ENCODE data around the gene CDH22. TPM values are rescaled to one million over a fixed set of nuclear protein-coding genes. Genes with fewer than 3 reads are reported as not detected.

CDH22 gene
- total RNA-seq, 1 experiment from 2014 or later: not detected

DNA sequence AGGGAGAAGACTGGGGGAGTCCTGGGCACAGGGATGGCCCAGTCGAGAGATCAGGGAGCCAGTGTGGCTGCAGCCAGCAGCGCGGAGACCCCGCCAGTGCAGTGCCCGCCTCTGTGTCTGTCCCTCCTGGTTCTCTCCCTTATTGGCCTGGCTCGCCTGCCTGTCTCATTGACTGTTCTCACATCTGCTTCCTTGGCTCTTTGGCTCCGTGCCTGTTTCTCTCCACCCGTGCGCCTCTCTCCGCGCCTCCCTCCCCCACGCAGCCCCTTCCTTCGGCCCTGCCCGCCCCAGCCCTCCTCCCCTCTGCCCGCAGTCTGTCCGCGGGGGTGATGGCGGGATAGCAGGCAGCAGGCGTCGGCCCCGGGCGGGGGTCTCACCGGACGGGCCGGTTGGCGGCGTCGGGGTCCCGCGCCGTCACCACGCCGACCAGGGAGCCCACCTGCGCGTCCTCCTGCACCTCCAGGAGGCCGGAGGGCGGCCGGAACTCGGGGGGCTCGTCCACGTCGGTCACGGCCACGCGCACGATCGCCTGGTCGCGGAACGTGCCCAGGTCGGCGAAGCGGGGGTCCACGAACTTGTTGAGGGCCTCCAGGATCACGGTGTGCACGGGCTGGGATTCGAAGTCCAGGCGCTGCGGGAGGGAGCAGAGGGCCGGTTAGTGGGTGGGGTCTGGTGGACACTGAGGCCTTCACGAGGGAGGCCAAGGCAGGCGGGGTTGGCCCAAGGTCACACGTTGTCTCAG, 98.2 kb downstream of the CDH22 start:
- CTCF ChIA-PET: no interaction called here
- intact Hi-C loops (cut with micrococcal nuclease; ENCODE audit: unreplicated experiment): no loop called here

DNA sequence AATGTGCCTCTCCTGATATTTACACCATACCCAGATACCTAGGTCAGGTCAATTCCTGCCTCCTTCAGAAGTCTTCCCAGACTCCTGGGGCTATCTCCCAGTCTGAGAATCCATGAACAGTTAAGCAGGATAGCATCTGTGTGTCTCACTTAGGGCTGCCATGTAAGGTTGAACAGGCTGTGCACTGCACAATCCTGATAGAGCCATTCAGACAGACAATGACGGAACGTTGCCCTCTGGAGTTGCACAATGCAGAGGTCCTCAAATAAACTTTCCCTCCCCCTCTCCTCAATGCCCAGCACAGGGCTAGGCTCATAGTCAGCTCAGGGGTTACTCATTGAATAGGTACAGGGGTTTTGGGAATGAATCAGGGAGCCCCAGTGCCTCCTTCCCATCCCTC, 100.5 kb downstream of the CDH22 start:
- DNase-seq (ENCODE audit: low spot score): no peak
- Histone ChIP-seq H3K9me3 (ENCODE audit: low read depth, low read length, poor library complexity, severe bottlenecking) (no peaks in the 10 kb centered on the region), H3K36me3 (ENCODE audit: insufficient read depth, low read length, poor library complexity, severe bottlenecking) (no peaks in the 10 kb centered on the region), H3K27me3 (replicated peaks; ENCODE audit: insufficient read depth, low read depth, low read length, poor library complexity) (peaks cover 41% of the 10 kb centered on the region), H3K4me3 (ENCODE audit: low read depth, low read length, poor library complexity, severe bottlenecking) (no peak overlapping the region), H3K27ac (ENCODE audit: low read depth, low read length, poor library complexity, severe bottlenecking) (no peak overlapping the region), H3K4me1 (ENCODE audit: insufficient read depth, low read length, poor library complexity, severe bottlenecking) (no peaks in the 10 kb centered on the region)
- intact Hi-C loops (cut with micrococcal nuclease; ENCODE audit: unreplicated experiment): no loop called here
- CTCF ChIA-PET: no interaction called here
- TF ChIP-seq, protein P1, sequence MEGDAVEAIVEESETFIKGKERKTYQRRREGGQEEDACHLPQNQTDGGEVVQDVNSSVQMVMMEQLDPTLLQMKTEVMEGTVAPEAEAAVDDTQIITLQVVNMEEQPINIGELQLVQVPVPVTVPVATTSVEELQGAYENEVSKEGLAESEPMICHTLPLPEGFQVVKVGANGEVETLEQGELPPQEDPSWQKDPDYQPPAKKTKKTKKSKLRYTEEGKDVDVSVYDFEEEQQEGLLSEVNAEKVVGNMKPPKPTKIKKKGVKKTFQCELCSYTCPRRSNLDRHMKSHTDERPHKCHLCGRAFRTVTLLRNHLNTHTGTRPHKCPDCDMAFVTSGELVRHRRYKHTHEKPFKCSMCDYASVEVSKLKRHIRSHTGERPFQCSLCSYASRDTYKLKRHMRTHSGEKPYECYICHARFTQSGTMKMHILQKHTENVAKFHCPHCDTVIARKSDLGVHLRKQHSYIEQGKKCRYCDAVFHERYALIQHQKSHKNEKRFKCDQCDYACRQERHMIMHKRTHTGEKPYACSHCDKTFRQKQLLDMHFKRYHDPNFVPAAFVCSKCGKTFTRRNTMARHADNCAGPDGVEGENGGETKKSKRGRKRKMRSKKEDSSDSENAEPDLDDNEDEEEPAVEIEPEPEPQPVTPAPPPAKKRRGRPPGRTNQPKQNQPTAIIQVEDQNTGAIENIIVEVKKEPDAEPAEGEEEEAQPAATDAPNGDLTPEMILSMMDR (conservative IDR thresholded peaks at IDR 0.05; ENCODE audit: low read depth, low read length): no peak
- no peak for TF ChIP-seq EZH2 (IDR thresholded peaks at IDR 0.05; ENCODE audit: borderline replicate concordance, low read depth, low read length, poor library complexity, severe bottlenecking)
- no TSS peak for BruUV-seq (replicated peaks)
- POLR2A ChIA-PET (ENCODE audit: low non-redundant PET): no interaction called here

More for the DNA sequence above, 98.2 kb downstream of the CDH22 start:
- POLR2A ChIA-PET (ENCODE audit: low non-redundant PET): no interaction called here
- Histone ChIP-seq H3K9me3 (ENCODE audit: low read depth, low read length, poor library complexity, severe bottlenecking) (no peaks in the 10 kb centered on the region), H3K36me3 (ENCODE audit: insufficient read depth, low read length, poor library complexity, severe bottlenecking) (no peaks in the 10 kb centered on the region), H3K27ac (ENCODE audit: low read depth, low read length, poor library complexity, severe bottlenecking) (no peak overlapping the region), H3K4me1 (ENCODE audit: insufficient read depth, low read length, poor library complexity, severe bottlenecking) (no peaks in the 10 kb centered on the region), H3K27me3 (replicated peaks; ENCODE audit: insufficient read depth, low read depth, low read length, poor library complexity) (peaks cover 23% of the 10 kb centered on the region), H3K4me3 (ENCODE audit: low read depth, low read length, poor library complexity, severe bottlenecking) (no peak overlapping the region)
- BruUV-seq (replicated peaks): no TSS peak
- no peak for DNase-seq (ENCODE audit: low spot score)
- TF ChIP-seq, protein P1 (conservative IDR thresholded peaks at IDR 0.05; ENCODE audit: low read depth, low read length): no peak
- TF ChIP-seq EZH2 (IDR thresholded peaks at IDR 0.05; ENCODE audit: borderline replicate concordance, low read depth, low read length, poor library complexity, severe bottlenecking): no peak

DNA sequence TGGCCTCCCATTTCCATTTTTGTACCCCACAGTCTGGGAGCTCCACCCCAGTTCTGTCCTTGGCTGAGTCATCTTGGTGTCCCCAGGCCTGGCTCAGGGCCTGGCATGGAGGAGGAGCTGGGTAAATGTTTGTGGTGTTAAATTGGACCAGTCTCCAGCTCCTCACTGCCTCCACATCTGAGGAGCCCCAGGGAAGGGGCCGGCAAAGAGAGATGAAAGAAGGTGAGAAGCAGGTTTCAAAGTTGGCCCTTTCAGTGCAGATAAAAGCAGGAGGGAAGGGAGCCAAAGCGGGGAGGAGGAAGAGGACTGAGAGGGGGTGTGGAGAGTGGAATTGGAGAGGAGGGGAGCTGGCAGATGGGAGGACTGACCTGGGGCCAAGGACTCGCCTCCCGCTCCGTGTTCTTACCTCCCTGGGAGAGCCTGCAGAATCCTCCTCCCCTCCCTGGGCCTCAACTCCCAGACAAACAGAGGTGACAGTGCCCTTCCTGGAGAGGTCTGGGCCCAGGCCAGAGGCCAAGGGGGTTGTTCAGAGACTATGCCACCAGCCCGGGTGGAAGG, 101.2 kb downstream of the CDH22 start:
- DNase-seq (ENCODE audit: low spot score): no peak
- TF ChIP-seq, protein P1 (conservative IDR thresholded peaks at IDR 0.05; ENCODE audit: low read depth, low read length): no peak
- no peak for TF ChIP-seq EZH2 (IDR thresholded peaks at IDR 0.05; ENCODE audit: borderline replicate concordance, low read depth, low read length, poor library complexity, severe bottlenecking)
- intact Hi-C loops (cut with micrococcal nuclease; ENCODE audit: unreplicated experiment): no loop called here
- no TSS peak for BruUV-seq (replicated peaks)
- Histone ChIP-seq H3K27ac (ENCODE audit: low read depth, low read length, poor library complexity, severe bottlenecking) (no peak overlapping the region), H3K4me1 (ENCODE audit: insufficient read depth, low read length, poor library complexity, severe bottlenecking) (no peaks in the 10 kb centered on the region), H3K9me3 (ENCODE audit: low read depth, low read length, poor library complexity, severe bottlenecking) (no peaks in the 10 kb centered on the region), H3K36me3 (ENCODE audit: insufficient read depth, low read length, poor library complexity, severe bottlenecking) (no peaks in the 10 kb centered on the region), H3K4me3 (ENCODE audit: low read depth, low read length, poor library complexity, severe bottlenecking) (no peak overlapping the region), H3K27me3 (replicated peaks; ENCODE audit: insufficient read depth, low read depth, low read length, poor library complexity) (peaks cover 41% of the 10 kb centered on the region)
- ChIA-PET POLR2A (ENCODE audit: low non-redundant PET) (no interaction called here), CTCF (no interaction called here)

All from A673 (cell line).